Coronary artery (tissue), 2 donors: Measurements from ENCODE around the gene CADPS.

Experiments
- DNase-seq: peaks from one replicate; pipeline ENCODE4 v3.0.0-alpha.2; 2017; ENCODE audit warnings: low spot score
- H3K27ac ChIP-seq, 2 donors: fragments of 200-600 bp; sonication (generic); one replicate each; pipeline ENCODE4 v1.5.1; 2016 to 2019
- H3K4me3 ChIP-seq: fragments of 200-600 bp; sonication (generic); 2 replicates; pipeline ENCODE4 v1.5.1; 2016; ENCODE audit warnings: mild to moderate bottlenecking, moderate library complexity
- CTCF ChIP-seq: fragments of 200-600 bp; sonication (generic); IDR thresholded peaks from one replicate; pipeline ENCODE4 v1.5.1; 2019; ENCODE audit warnings: antibody characterized with exemption

CADPS gene

DNA sequence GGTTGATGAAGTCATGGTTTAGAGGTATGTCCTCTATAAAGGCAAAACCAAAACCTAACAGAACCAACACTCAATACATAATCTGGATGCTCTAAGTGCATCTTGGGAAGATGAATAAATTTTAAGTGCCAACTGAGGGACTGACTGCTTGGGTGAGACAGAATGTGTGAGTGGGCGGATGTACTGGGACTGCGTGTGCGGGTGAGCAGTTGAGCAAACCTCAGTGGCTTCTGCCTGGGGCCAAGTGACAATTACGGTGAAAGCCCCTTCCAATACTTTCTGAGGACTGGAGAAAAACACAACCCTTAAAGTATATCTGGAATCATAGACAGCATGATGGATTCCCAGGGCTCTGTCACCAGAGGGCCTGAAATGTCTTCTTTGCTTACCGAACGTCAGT is 421.8 kb downstream of the CADPS start:
- H3K4me3 ChIP-seq = no peak overlapping the region
- H3K27ac ChIP-seq = no peak overlapping the region
- no peak for TF ChIP-seq CTCF
- DNase-seq = no peak

- H3K4me3 ChIP-seq = no peak overlapping the region
- no peak overlapping the region for H3K27ac ChIP-seq
- TF ChIP-seq CTCF = no peak
- no peak for DNase-seq
Observed at GRCh38 chr3:62451211-62451887, 423.9 kb downstream of the CADPS start.

- H3K27ac ChIP-seq = no peak overlapping the region
- no peak for TF ChIP-seq CTCF
Observed at GRCh38 chr3:62446337-62446940, 428.8 kb downstream of the CADPS start.

DNA sequence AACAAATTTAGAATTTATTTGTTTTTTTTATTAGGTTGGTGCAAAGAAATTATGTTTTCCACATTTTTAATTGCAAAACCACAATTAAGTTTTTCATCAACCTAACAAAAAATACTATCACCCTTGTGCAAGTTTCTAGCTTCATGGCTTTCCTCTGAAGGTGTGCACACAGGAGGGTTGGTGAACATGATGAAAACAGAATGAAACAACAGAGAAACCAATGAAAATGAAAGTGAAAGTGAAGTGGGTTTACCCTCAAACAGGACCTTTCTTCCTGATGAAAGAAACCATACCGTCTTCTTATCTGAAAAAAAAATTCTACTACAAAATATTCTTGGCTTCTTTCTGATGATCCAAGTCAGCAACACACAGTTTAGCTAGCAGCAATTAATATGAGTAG is 429.9 kb downstream of the CADPS start:
- Histone ChIP-seq H3K27ac (no peak overlapping the region), H3K4me3 (no peak overlapping the region)
- DNase-seq = no peak
- TF ChIP-seq CTCF = no peak

More at GRCh38 chr3:62446337-62446940, 428.8 kb downstream of the CADPS start:
- H3K4me3 ChIP-seq = no peak overlapping the region
- DNase-seq = no peak

DNA sequence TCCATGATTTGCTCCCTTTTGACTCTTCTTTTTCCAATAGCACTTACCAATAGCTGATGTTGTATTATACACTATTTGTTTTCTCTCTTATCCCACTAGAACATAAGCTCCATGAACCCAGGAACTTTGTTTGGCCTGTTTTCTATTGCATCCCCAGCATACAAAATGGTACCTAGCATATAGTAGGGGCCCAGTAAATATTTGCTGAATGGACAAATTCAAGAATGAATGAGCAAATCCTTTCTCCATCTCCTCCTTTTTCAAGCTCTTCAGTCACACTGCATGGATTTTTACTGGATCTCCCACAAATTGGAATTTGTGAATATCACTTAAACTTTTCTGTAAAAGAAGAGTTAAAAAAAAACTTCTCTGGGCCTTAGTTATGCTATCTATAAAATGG is 435.2 kb downstream of the CADPS start:
- no peak for TF ChIP-seq CTCF
- Histone ChIP-seq H3K4me3 (no peak overlapping the region), H3K27ac (no peak overlapping the region)
- no peak for DNase-seq

DNA sequence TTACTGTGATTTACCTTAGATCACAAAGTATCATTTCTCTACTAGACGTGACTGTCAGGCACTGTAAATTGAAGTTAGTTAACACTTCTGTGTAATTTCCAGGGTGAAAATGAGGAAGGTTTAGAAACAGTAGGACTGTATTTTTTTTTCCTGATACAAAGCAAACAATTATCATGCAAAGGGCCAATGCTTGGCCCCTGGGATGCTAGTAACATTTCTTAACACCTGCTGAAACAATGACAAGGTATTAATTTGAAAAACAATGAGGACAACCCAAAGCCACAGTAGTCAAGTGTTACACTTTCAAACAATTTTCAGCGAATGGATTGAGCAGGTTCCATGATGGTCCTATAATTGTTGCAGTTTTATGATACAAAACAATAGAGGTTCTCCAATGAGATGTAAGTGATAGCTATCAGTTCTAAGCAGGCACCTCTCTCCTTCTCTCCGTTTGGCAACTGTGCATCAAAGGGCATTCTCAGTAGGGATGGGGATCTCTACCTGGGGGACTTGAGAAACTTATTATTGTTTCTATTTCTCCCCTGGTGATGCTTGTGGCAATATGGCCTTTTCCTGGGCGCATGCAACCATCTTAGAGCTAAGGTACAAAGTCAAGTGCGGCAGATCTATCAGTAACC is 435.9 kb downstream of the CADPS start:
- DNase-seq = no peak
- Histone ChIP-seq H3K4me3 (no peak overlapping the region), H3K27ac (no peak overlapping the region)
- no peak for TF ChIP-seq CTCF

DNA sequence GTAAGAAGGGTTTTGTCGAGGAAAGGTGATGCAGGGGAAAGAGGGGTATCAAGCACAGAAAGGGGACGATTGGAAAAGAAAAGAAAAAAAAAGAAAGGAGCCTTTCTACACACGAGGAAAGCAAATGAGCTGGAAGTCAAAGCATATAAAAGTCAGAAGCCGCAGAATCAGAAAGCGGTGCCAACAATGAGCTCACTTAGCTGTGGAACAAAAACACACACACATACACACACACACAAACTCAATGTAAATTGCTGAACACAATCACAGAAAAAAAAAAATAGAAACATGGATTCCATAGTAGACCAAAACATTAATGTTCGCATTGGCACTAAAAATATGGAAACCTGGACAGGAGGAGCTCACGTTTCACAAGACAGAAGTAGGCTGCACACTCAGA is 438.4 kb downstream of the CADPS start:
- Histone ChIP-seq H3K27ac (no peak overlapping the region), H3K4me3 (no peak overlapping the region)
- no peak for DNase-seq
- no peak for TF ChIP-seq CTCF
